HepG2 (cell line): ENCODE measurements around the gene FAM118A. TPM values are rescaled to one million over a fixed set of nuclear protein-coding genes. Genes with fewer than 3 reads are reported as not detected.

Experiments
- ARID2 ChIP-seq: sonication (generic); formaldehyde crosslinking; IDR thresholded peaks from 2 replicates; pipeline ENCODE4 v1.8.1; 2022; ENCODE audit warnings: mild to moderate bottlenecking, missing genetic modification reagents, borderline replicate concordance
- ATF7-NPFF ChIP-seq: sonication (generic); formaldehyde crosslinking; IDR thresholded peaks from 2 replicates; pipeline ENCODE4 v1.8.1; 2023; ENCODE audit warnings: mild to moderate bottlenecking, low read depth, missing genetic modification reagents, moderate library complexity
- CENPT ChIP-seq: sonication (generic); formaldehyde crosslinking; IDR thresholded peaks from 2 replicates; pipeline ENCODE4 v1.8.0; 2022; ENCODE audit warnings: low read depth, mild to moderate bottlenecking, moderate library complexity, missing genetic modification reagents
- CHD2 ChIP-seq: IDR thresholded peaks from 2 replicates; pipeline ENCODE4 v1.6.1; 2011; ENCODE audit warnings: low read depth, low read length, improper control_type of control experiment
- DR1 ChIP-seq: sonication (generic); formaldehyde crosslinking; IDR thresholded peaks from 2 replicates; pipeline ENCODE4 v1.8.0; 2021; ENCODE audit warnings: mild to moderate bottlenecking, missing genetic modification reagents, inconsistent platforms
- ELF4 ChIP-seq: sonication (generic); formaldehyde crosslinking; IDR thresholded peaks from 2 replicates; pipeline ENCODE4 v1.5.0; 2020; ENCODE audit warnings: missing genetic modification reagents, mild to moderate bottlenecking, moderate library complexity, borderline replicate concordance
- LCORL ChIP-seq, 2 experiments: fragments of 450-650 bp in 1 of 2; sonication (generic) in 1 of 2; formaldehyde crosslinking in 1 of 2; IDR thresholded peaks; 2 replicates each; pipeline versions ENCODE4 v1.5.0 to v1.6.1; 2017 to 2020; ENCODE audit warnings: antibody characterized with exemption in 1 of 2, missing genetic modification reagents in 1 of 2
- MIER2 ChIP-seq: IDR thresholded peaks from 2 replicates; pipeline ENCODE4 v1.6.1; 2016; ENCODE audit warnings: missing biosample characterization, missing genetic modification reagents
- NCOR1 ChIP-seq: fragments of 200-600 bp; sonication (generic); IDR thresholded peaks from 2 replicates; pipeline ENCODE4 v1.7.0; 2017; ENCODE audit warnings: antibody characterized with exemption, low read length, borderline replicate concordance
- NFE2L1 ChIP-seq: sonication (generic); formaldehyde crosslinking; IDR thresholded peaks from 2 replicates; pipeline ENCODE4 v1.4.0; 2020; ENCODE audit warnings: missing genetic modification reagents, mild to moderate bottlenecking, borderline replicate concordance
- REXO4 ChIP-seq: sonication (generic); formaldehyde crosslinking; IDR thresholded peaks from 2 replicates; pipeline ENCODE4 v1.8.0; 2022; ENCODE audit warnings: missing genetic modification reagents, mild to moderate bottlenecking, borderline replicate concordance
- SMAD1 ChIP-seq: sonication (generic); formaldehyde crosslinking; IDR thresholded peaks from 2 replicates; pipeline ENCODE4 v1.4.0; 2020; ENCODE audit warnings: missing genetic modification reagents, low read depth, mild to moderate bottlenecking, borderline replicate concordance
- TOPORS ChIP-seq: sonication (generic); formaldehyde crosslinking; IDR thresholded peaks from 2 replicates; pipeline ENCODE4 v1.8.0; 2023; ENCODE audit warnings: mild to moderate bottlenecking, missing genetic modification reagents
- ZBTB20 ChIP-seq: sonication (generic); formaldehyde crosslinking; IDR thresholded peaks from 2 replicates; pipeline ENCODE4 v1.8.1; 2023; ENCODE audit warnings: missing genetic modification reagents, low read depth, mild to moderate bottlenecking, borderline replicate concordance
- ZEB1 ChIP-seq: IDR thresholded peaks from 2 replicates; pipeline ENCODE4 v1.6.1; 2012; ENCODE audit warnings: mild to moderate bottlenecking, low read depth, inconsistent platforms; ENCODE audit not compliant: insufficient replicate concordance
- ZNF180 ChIP-seq: sonication (generic); formaldehyde crosslinking; IDR thresholded peaks from 2 replicates; pipeline ENCODE4 v1.4.0; 2020; ENCODE audit warnings: low read depth, missing genetic modification reagents, borderline replicate concordance
- ZNF253 ChIP-seq: sonication (generic); formaldehyde crosslinking; IDR thresholded peaks from 2 replicates; pipeline ENCODE4 v1.8.0; 2022; ENCODE audit warnings: mild to moderate bottlenecking, missing genetic modification reagents, borderline replicate concordance
- ZNF282 ChIP-seq: fragments of 450-650 bp; IDR thresholded peaks from 2 replicates; pipeline ENCODE4 v1.6.1; 2018; ENCODE audit not compliant: partially characterized antibody
- ZNF550 ChIP-seq: sonication (generic); formaldehyde crosslinking; IDR thresholded peaks from 2 replicates; pipeline ENCODE4 v1.4.0; 2020; ENCODE audit warnings: mild to moderate bottlenecking, missing genetic modification reagents, borderline replicate concordance
- ZNF563 ChIP-seq: sonication (generic); formaldehyde crosslinking; IDR thresholded peaks from 2 replicates; pipeline ENCODE4 v1.8.0; 2022; ENCODE audit warnings: mild to moderate bottlenecking, moderate library complexity, missing genetic modification reagents
- ZSCAN20 ChIP-seq: sonication (generic); formaldehyde crosslinking; IDR thresholded peaks from 2 replicates; pipeline ENCODE4 v1.4.0; 2020; ENCODE audit warnings: missing genetic modification reagents, mild to moderate bottlenecking, borderline replicate concordance
- ZSCAN25 ChIP-seq: sonication (generic); formaldehyde crosslinking; IDR thresholded peaks from 2 replicates; pipeline ENCODE4 v1.8.0; 2022; ENCODE audit warnings: mild to moderate bottlenecking, missing genetic modification reagents
- ZUFSP ChIP-seq: sonication (generic); formaldehyde crosslinking; IDR thresholded peaks from 2 replicates; pipeline ENCODE4 v1.9.0; 2021; ENCODE audit warnings: missing genetic modification reagents, mild to moderate bottlenecking, borderline replicate concordance
- ZXDC ChIP-seq: sonication (generic); formaldehyde crosslinking; IDR thresholded peaks from 2 replicates; pipeline ENCODE4 v1.5.0; 2020; ENCODE audit warnings: mild to moderate bottlenecking, missing genetic modification reagents
- polyA plus RNA-seq, 8 experiments: library from polyadenylated mRNA; depleted of rRNA in 3 of 8; stranded (reverse) in 7 of 8; unstranded in 1 of 8; fragments of >200 nt; fragmentation: Illumina TruSeq in 4 of 8; extraction: Trizol in 4 of 8; gene quantifications; 2 replicates each; pipeline versions ENCODE4 v1.2.1 to v1.2.3, GENCODE V29; 2011 to 2016; ENCODE audit warnings: low read depth in 4 of 8, missing spikeins in 1 of 8, mixed read lengths in 1 of 8; ENCODE audit not compliant: insufficient read depth in 1 of 8
- total RNA-seq, 5 experiments: library from RNA; depleted of rRNA; stranded (reverse); fragments of >200 nt; fragmentation: Illumina TruSeq; extraction: Trizol; gene quantifications; 2 replicates each; pipeline ENCODE4 v1.2.3, GENCODE V29; 2016; ENCODE audit warnings: low read depth in 1 of 5

Gene FAM118A
- total and polyA plus RNA-seq, 2 of the 13 experiments (the other 11 are each of a cell fraction or from before 2014, with no cell fraction given), result 36.7 to 48.2 TPM

GRCh38 chr22:45272498-45272897 lies 37.2 kb upstream of the FAM118A start (continued):
- TF ChIP-seq ZNF550 (CRISPR knock-in tag) (no peak), NCOR1 (0 out of 2 replicates have a peak, but pooled peaks have one; percentile 29), ZNF563 (CRISPR knock-in tag) (no peak), LCORL (IDR thresholded peaks at IDR 0.05) (no peak), LCORL (CRISPR knock-in tag; IDR thresholded peaks at IDR 0.05) (peak; percentile 94), ELF4 (CRISPR knock-in tag) (no peak), ZNF180 (CRISPR knock-in tag) (no peak), MIER2 (CRISPR knock-in tag) (no peak), ARID2 (CRISPR knock-in tag) (0 out of 2 replicates have a peak, but pooled peaks have one; percentile 46), ZNF253 (no peak), ZNF282 (no peak), REXO4 (CRISPR knock-in tag) (no peak), ZSCAN25 (no peak), ZUFSP (CRISPR knock-in tag) (no peak), ZBTB20 (no peak; the same call in 1 of the 2 replicates), TOPORS (no peak), ZSCAN20 (CRISPR knock-in tag) (0 out of 2 replicates have a peak, but pooled peaks have one; percentile 18), ZXDC (no peak), ATF7-NPFF (CRISPR knock-in tag) (no peak), ZEB1 (no peak), CENPT (CRISPR knock-in tag) (no peak), CHD2 (no peak), SMAD1 (CRISPR knock-in tag) (no peak), DR1 (0 out of 2 replicates have a peak, but pooled peaks have one; percentile 14), NFE2L1 (CRISPR knock-in tag) (no peak)
